Measurements from ENCODE around the gene RAB3IL1.

Gene RAB3IL1

GRCh38 chr11:61921446-61921845, 4.1 kb upstream of the RAB3IL1 start:
- DNase-seq (ENCODE audit: low read depth in 1 of 2, low spot score in 1 of 2): no peak
- Histone ChIP-seq H3K27ac (replicated peaks) (no peak overlapping the region), H3K4me3 (replicated peaks; ENCODE audit: insufficient read depth, low read length) (no peak overlapping the region), H3K27me3 (ENCODE audit: insufficient read depth, poor library complexity, severe bottlenecking) (peaks cover 19% of the 10 kb centered on the region)
- TF ChIP-seq POLR2AphosphoS5 (IDR thresholded peaks at IDR 0.05; ENCODE audit: low read depth): no peak
- TF ChIP-seq SPI1 (IDR thresholded peaks at IDR 0.05; ENCODE audit: borderline replicate concordance, low read depth): no peak

- TF ChIP-seq, protein P1, sequence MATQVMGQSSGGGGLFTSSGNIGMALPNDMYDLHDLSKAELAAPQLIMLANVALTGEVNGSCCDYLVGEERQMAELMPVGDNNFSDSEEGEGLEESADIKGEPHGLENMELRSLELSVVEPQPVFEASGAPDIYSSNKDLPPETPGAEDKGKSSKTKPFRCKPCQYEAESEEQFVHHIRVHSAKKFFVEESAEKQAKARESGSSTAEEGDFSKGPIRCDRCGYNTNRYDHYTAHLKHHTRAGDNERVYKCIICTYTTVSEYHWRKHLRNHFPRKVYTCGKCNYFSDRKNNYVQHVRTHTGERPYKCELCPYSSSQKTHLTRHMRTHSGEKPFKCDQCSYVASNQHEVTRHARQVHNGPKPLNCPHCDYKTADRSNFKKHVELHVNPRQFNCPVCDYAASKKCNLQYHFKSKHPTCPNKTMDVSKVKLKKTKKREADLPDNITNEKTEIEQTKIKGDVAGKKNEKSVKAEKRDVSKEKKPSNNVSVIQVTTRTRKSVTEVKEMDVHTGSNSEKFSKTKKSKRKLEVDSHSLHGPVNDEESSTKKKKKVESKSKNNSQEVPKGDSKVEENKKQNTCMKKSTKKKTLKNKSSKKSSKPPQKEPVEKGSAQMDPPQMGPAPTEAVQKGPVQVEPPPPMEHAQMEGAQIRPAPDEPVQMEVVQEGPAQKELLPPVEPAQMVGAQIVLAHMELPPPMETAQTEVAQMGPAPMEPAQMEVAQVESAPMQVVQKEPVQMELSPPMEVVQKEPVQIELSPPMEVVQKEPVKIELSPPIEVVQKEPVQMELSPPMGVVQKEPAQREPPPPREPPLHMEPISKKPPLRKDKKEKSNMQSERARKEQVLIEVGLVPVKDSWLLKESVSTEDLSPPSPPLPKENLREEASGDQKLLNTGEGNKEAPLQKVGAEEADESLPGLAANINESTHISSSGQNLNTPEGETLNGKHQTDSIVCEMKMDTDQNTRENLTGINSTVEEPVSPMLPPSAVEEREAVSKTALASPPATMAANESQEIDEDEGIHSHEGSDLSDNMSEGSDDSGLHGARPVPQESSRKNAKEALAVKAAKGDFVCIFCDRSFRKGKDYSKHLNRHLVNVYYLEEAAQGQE (IDR thresholded peaks at IDR 0.05; ENCODE audit: insufficient replicate concordance, low read depth): no peak
- TF ChIP-seq SPI1 (IDR thresholded peaks at IDR 0.05; ENCODE audit: borderline replicate concordance, low read depth): no peak
- no peak for TF ChIP-seq GABPA (IDR thresholded peaks at IDR 0.05; ENCODE audit: low read depth)
- TF ChIP-seq, protein P2, sequence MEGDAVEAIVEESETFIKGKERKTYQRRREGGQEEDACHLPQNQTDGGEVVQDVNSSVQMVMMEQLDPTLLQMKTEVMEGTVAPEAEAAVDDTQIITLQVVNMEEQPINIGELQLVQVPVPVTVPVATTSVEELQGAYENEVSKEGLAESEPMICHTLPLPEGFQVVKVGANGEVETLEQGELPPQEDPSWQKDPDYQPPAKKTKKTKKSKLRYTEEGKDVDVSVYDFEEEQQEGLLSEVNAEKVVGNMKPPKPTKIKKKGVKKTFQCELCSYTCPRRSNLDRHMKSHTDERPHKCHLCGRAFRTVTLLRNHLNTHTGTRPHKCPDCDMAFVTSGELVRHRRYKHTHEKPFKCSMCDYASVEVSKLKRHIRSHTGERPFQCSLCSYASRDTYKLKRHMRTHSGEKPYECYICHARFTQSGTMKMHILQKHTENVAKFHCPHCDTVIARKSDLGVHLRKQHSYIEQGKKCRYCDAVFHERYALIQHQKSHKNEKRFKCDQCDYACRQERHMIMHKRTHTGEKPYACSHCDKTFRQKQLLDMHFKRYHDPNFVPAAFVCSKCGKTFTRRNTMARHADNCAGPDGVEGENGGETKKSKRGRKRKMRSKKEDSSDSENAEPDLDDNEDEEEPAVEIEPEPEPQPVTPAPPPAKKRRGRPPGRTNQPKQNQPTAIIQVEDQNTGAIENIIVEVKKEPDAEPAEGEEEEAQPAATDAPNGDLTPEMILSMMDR (IDR thresholded peaks at IDR 0.05; ENCODE audit: insufficient read depth, low read length): no peak
- no peak for TF ChIP-seq POLR2AphosphoS5 (IDR thresholded peaks at IDR 0.05; ENCODE audit: low read depth)
- Histone ChIP-seq H3K27ac (replicated peaks) (no peak overlapping the region), H3K27me3 (ENCODE audit: insufficient read depth, poor library complexity, severe bottlenecking) (peaks cover 26% of the 10 kb centered on the region), H3K4me3 (replicated peaks; ENCODE audit: insufficient read depth, low read length) (no peak overlapping the region)
- DNase-seq (ENCODE audit: low read depth in 1 of 2, low spot score in 1 of 2): no peak
These were observed 2.6 kb upstream of the RAB3IL1 start for GRCh38 chr11:61919705-61920631.

DNA sequence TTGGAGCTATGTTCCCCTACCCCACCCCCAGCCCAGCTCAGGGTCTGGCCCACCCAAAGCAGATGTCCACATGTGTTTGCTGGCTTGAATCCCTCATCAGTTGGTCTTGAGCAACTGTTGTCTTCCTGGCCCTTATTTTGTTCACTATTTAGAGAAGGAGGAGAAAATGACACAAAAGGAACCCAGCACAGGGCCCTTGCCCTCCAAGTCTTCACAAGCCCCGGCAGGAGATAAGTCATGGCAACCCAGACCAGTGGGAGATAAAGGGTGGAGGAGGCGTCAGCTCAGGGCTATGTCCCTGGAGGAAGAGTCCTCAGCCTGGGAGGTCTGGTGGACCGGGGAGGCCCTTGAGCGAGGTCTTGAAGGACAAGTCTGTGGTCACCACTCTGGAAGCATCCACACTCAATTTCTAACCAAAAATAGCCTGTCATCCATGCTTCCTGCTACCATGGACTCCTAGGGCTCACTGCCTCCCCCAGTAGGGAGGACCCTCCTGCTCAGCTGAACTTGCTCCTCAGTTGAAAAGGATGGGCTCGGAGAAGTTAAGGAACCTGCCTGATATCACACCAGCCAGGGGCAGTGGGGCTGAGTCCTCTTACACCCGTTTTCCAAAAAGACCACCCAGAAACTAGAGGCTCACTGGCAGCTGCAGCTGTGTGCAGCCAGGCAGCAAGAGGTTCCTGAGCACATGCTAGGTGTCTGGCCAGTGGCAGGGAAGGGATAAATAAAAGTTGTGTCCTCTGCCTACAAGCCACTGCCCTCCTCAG, 1.8 kb upstream of the RAB3IL1 start:
- H3K4me3 ChIP-seq (replicated peaks; ENCODE audit: insufficient read depth, low read length): no peak overlapping the region
- H3K27me3 ChIP-seq (ENCODE audit: insufficient read depth, poor library complexity, severe bottlenecking): peaks cover 26% of the 10 kb centered on the region
- DNase-seq (ENCODE audit: low read depth in 1 of 2, low spot score in 1 of 2): no peak
- TF ChIP-seq, protein P1 (IDR thresholded peaks at IDR 0.05; ENCODE audit: insufficient replicate concordance, low read depth): no peak
- TF ChIP-seq GABPA (IDR thresholded peaks at IDR 0.05; ENCODE audit: low read depth) (no peak), SPI1 (IDR thresholded peaks at IDR 0.05; ENCODE audit: borderline replicate concordance, low read depth) (no peak), POLR2AphosphoS5 (IDR thresholded peaks at IDR 0.05; ENCODE audit: low read depth) (no peak)
- TF ChIP-seq, protein P2 (IDR thresholded peaks at IDR 0.05; ENCODE audit: insufficient read depth, low read length): no peak
- H3K27ac ChIP-seq (replicated peaks): no peak overlapping the region

Data from HL-60 (cell line).